Spinal cord (tissue), 10 donors: ENCODE measurements around the gene TGFA. TPM values are rescaled to one million over a fixed set of nuclear protein-coding genes. Genes with fewer than 3 reads are reported as not detected.
A peak's percentile ranks its signal among the peaks of the same experiment; 100 is the strongest.
"Not testable (repeated sequence)": the region's sequence is repeated elsewhere in the genome, so short reads cannot be mapped to it uniquely, and the experiment has no call there.

Source experiments
- DNase-seq, 6 donors: peaks; one replicate each; pipeline versions ENCODE4 v3.0.0 to v3.0.0-alpha.2; 2013 to 2015; ENCODE audit warnings: low spot score in 6 of 6, low read depth in 4 of 6
- H3K27ac ChIP-seq: one replicate; pipeline ENCODE4 v1.5.1; 2013; ENCODE audit warnings: low read depth, low read length, control low read depth
- H3K27me3 ChIP-seq: one replicate; pipeline ENCODE4 v1.6.1; 2013; ENCODE audit warnings: low read length; ENCODE audit not compliant: control insufficient read depth, insufficient read depth
- H3K36me3 ChIP-seq: one replicate; pipeline ENCODE4 v1.6.1; 2013; ENCODE audit warnings: low read length; ENCODE audit not compliant: control insufficient read depth, insufficient read depth
- H3K4me1 ChIP-seq: one replicate; pipeline ENCODE4 v1.6.1; 2013; ENCODE audit warnings: low read length; ENCODE audit not compliant: control insufficient read depth, insufficient read depth
- H3K4me3 ChIP-seq: one replicate; pipeline ENCODE4 v1.5.1; 2013; ENCODE audit warnings: low read depth, low read length, control low read depth
- H3K9me3 ChIP-seq: one replicate; pipeline ENCODE4 v1.6.1; 2013; ENCODE audit warnings: low read length; ENCODE audit not compliant: control insufficient read depth, insufficient read depth
- WGBS: methylation state at CpG from one replicate; pipeline ENCODE4 v1.1.5; 2013; ENCODE audit warnings: missing lambda C conversion rate; ENCODE audit not compliant: insufficient coverage; 5-methylcytosine and 5-hydroxymethylcytosine counted together
- polyA plus RNA-seq, 2 donors: library from polyadenylated mRNA; unstranded; fragments of 120-200 nt; gene quantifications; one replicate each; pipeline ENCODE4 v1.2.1, GENCODE V29; 2013; ENCODE audit not compliant: insufficient read length in 2 of 2
- total RNA-seq, 2 donors: library from RNA; depleted of rRNA in 1 of 2; stranded (reverse); fragments of 120-200 nt in 1 of 2; fragments of >200 nt in 1 of 2; gene quantifications; one replicate each; pipeline versions ENCODE4 v1.2.3 to v1.2.4, GENCODE V29; 2013 to 2014
- donor health status: healthy.

TGFA gene
- total and polyA plus RNA-seq, 4 donors: 7.8 to 39.6 (median 23.0) TPM

GRCh38 chr2:70473101-70473722 lies 80.4 kb downstream of the TGFA start:
- Histone ChIP-seq H3K9me3 (no peaks in the 10 kb centered on the region), H3K4me3 (no peak overlapping the region), H3K27ac (no peak overlapping the region), H3K27me3 (no peaks in the 10 kb centered on the region), H3K4me1 (peaks cover 20% of the 10 kb centered on the region), H3K36me3 (no peaks in the 10 kb centered on the region)
- 64% methylated on average over 5 of the region's 7 CpGs for WGBS
- DNase-seq: peak in 1 of 6 donors; percentile 58

- no peaks in the 10 kb centered on the region for H3K9me3 ChIP-seq
- 40% methylated on average over 8 of the region's 9 CpGs for WGBS
- no peak overlapping the region for H3K27ac ChIP-seq
- no peak overlapping the region for H3K4me3 ChIP-seq
- DNase-seq: no peak
- H3K4me1 ChIP-seq: peaks cover 20% of the 10 kb centered on the region
- H3K27me3 ChIP-seq: no peaks in the 10 kb centered on the region
- no peaks in the 10 kb centered on the region for H3K36me3 ChIP-seq
These were observed 81.3 kb downstream of the TGFA start for GRCh38 chr2:70472221-70472890.

DNA sequence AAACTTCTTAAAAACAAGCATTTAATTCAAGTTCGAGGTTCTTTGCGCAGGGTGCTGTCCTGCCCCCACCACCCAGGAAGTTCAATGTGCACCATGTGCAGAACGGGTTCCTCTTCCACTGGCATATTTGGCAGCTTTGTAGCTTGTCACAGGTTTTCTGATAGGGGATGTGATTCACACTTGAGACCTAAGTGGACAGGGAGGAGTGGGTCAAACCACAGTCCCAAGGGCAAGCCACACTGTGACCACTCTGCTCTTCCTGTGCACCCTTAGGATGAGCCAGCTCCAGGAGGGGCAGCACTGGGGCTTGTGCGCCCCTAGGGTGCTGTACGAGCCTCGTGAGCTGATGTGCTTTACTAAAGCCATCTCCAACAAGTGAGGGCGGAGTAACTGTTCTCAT lies 82.5 kb downstream of the TGFA start:
- DNase-seq: no peak
- H3K36me3 ChIP-seq: no peaks in the 10 kb centered on the region
- no peak overlapping the region for H3K4me3 ChIP-seq
- no peaks in the 10 kb centered on the region for H3K9me3 ChIP-seq
- no peak overlapping the region for H3K27ac ChIP-seq
- H3K27me3 ChIP-seq: no peaks in the 10 kb centered on the region
- whole genome bisulfite sequencing: 88% methylated on average over 2 of the region's 7 CpGs
- H3K4me1 ChIP-seq: peaks cover 20% of the 10 kb centered on the region

DNA sequence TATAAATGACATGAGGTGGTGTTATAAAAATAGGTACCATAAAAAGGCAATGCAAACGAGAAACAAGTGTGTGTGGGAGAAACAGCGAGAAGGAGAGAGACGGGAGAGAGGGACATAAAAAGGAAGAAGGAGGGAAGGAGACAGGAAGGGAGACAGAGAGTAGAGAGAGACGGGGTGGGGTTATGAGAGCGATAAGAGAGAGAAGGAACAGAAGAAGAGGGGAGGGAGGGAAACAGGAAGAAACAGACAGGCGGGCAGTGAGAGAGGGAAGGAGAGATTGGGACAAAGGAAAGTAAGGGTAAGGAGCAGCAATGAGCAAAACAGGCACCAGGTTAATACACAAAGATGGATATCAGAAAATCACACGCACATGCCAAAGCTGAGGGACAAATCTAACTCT lies 83.7 kb downstream of the TGFA start:
- H3K9me3 ChIP-seq: no peaks in the 10 kb centered on the region
- H3K4me1 ChIP-seq: peaks cover 20% of the 10 kb centered on the region
- no peak overlapping the region for H3K4me3 ChIP-seq
- no peaks in the 10 kb centered on the region for H3K27me3 ChIP-seq
- peaks cover 3% of the 10 kb centered on the region for H3K36me3 ChIP-seq
- DNase-seq: no peak
- WGBS: 68% methylated on average over 6 of the region's 7 CpGs
- H3K27ac ChIP-seq: no peak overlapping the region

DNA sequence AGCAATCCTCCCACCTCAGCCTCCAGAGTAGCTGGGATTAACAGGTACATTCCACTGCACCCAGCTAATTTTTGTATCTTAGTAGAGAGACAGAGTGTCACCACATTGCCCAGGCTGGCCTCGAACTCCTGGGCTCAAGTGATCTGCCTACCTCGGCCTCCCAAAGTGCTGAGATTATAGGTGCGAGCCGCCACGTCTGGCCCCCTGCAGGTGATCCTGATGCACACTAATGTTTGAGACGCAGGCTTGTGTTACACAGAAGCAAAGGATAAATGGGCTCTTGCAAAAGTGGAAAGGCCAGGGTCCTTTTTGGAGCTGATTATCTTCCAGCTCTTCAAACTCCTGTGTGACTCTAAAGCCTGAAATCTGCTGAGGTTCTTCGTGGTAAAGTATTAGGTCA lies 84.2 kb downstream of the TGFA start:
- DNase-seq: no peak
- Histone ChIP-seq H3K4me1 (peaks cover 20% of the 10 kb centered on the region), H3K27me3 (no peaks in the 10 kb centered on the region), H3K9me3 (no peaks in the 10 kb centered on the region), H3K4me3 (no peak overlapping the region), H3K36me3 (peaks cover 3% of the 10 kb centered on the region), H3K27ac (no peak overlapping the region)
- WGBS: 79% methylated on average over 6 of the region's 7 CpGs

- no CpG with 5 or more reads among the region's 1 CpG for WGBS
- no peak for DNase-seq
- peaks cover 5% of the 10 kb centered on the region for H3K36me3 ChIP-seq
- H3K27ac ChIP-seq: no peak overlapping the region
- no peaks in the 10 kb centered on the region for H3K27me3 ChIP-seq
- H3K4me1 ChIP-seq: peaks cover 20% of the 10 kb centered on the region
- no peak overlapping the region for H3K4me3 ChIP-seq
- H3K9me3 ChIP-seq: no peaks in the 10 kb centered on the region
These were observed 84.7 kb downstream of the TGFA start for GRCh38 chr2:70468878-70469277.

GRCh38 chr2:70467831-70468779 lies 85.5 kb downstream of the TGFA start:
- WGBS: 69% methylated on average over 3 of the region's 10 CpGs
- H3K9me3 ChIP-seq: no peaks in the 10 kb centered on the region
- H3K4me3 ChIP-seq: no peak overlapping the region
- H3K36me3 ChIP-seq: peaks cover 11% of the 10 kb centered on the region
- H3K27ac ChIP-seq: no peak overlapping the region
- peaks cover 17% of the 10 kb centered on the region for H3K4me1 ChIP-seq
- DNase-seq: no peak
- H3K27me3 ChIP-seq: no peaks in the 10 kb centered on the region

GRCh38 chr2:70467237-70467636 lies 86.4 kb downstream of the TGFA start:
- no peak for DNase-seq
- H3K4me3 ChIP-seq: no peak overlapping the region
- peaks cover 17% of the 10 kb centered on the region for H3K36me3 ChIP-seq
- H3K4me1 ChIP-seq: peaks cover 11% of the 10 kb centered on the region
- H3K27me3 ChIP-seq: no peaks in the 10 kb centered on the region
- H3K9me3 ChIP-seq: no peaks in the 10 kb centered on the region
- WGBS: 88% methylated on average over 1 of the region's 3 CpGs
- no peak overlapping the region for H3K27ac ChIP-seq

GRCh38 chr2:70466647-70467046 lies 87.0 kb downstream of the TGFA start:
- not testable (repeated sequence) for H3K4me3 ChIP-seq, H3K9me3 ChIP-seq, H3K27ac ChIP-seq, H3K27me3 ChIP-seq, DNase-seq, H3K4me1 ChIP-seq
- H3K36me3 ChIP-seq: peaks cover 18% of the 10 kb centered on the region
- WGBS: no CpG with 5 or more reads among the region's 4 CpGs
